ENCODE measurements around the gene DPH5.

DNA sequence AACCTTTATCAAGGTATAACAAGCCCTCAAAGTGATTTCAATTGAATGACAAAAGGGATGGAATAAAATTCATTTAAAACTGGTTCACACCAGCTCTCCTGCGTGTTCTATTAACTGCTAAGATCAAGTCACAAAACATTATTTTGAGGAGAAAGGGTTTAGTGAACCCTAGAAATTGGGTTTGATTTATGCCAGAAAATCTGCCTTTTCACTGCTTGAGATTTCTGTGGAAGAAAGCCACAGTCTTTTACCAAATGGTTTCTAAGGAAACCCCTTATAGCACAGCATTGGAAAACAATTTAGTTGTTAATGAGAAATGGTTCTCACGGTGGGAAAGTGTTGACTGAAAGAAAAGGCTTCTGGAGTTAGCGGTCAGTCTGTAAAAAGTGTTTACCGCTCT, 43.6 kb upstream of the DPH5 start:
- no peak for TF ChIP-seq POLR2A (IDR thresholded peaks at IDR 0.05)
- TF ChIP-seq, protein P1, sequence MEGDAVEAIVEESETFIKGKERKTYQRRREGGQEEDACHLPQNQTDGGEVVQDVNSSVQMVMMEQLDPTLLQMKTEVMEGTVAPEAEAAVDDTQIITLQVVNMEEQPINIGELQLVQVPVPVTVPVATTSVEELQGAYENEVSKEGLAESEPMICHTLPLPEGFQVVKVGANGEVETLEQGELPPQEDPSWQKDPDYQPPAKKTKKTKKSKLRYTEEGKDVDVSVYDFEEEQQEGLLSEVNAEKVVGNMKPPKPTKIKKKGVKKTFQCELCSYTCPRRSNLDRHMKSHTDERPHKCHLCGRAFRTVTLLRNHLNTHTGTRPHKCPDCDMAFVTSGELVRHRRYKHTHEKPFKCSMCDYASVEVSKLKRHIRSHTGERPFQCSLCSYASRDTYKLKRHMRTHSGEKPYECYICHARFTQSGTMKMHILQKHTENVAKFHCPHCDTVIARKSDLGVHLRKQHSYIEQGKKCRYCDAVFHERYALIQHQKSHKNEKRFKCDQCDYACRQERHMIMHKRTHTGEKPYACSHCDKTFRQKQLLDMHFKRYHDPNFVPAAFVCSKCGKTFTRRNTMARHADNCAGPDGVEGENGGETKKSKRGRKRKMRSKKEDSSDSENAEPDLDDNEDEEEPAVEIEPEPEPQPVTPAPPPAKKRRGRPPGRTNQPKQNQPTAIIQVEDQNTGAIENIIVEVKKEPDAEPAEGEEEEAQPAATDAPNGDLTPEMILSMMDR (IDR thresholded peaks at IDR 0.05) = no peak

Data from right lobe of liver (tissue), 4 donors.